Epithelial cell of prostate (primary cell): ENCODE data around the gene KAZN.

Experiments used
- DNase-seq: peaks from one replicate; pipeline ENCODE4 v3.0.0-alpha.2; 2011; ENCODE audit warnings: low read depth, low spot score
- H3K27ac ChIP-seq: fragments of 450-650 bp; 2 replicates; pipeline ENCODE4 v1.5.1; 2017; ENCODE audit warnings: mild to moderate bottlenecking

Gene KAZN

DNA sequence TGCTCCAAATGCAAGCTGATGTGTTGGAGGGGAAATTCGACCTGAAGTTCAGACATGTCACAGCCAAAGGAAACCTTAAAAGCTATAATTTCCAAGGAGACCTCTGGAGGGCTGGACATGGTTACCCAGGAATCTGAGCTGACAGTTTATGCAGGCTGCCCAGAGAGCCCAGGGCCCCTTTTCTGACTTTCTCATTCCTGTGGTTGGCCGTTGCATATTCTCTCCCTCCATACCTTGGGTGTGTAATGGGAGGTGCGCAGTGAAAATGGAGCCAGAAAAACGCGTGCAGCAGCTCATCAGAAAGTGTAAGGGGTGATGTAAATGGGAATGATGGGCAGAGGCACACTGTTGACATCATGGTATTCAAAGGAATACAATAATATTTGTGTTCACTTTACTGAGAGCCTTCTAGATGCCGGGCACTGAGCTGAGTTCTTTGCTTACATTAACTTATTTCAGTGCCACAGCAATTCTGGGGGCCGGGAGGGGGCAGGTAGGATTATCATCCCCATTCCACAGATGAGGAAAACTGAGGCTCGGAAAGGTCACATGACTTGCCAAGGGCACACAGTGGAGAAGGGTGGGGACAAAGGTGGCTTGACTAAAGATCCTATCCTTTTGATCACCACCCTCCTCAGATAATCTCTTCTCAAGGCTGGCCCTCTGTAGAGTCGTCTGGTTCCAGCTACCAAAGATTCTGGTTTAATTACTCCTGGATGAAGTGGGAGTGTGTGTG lies 38.6 kb downstream of the KAZN start:
- H3K27ac ChIP-seq, result no peak overlapping the region
- DNase-seq, result no peak

DNA sequence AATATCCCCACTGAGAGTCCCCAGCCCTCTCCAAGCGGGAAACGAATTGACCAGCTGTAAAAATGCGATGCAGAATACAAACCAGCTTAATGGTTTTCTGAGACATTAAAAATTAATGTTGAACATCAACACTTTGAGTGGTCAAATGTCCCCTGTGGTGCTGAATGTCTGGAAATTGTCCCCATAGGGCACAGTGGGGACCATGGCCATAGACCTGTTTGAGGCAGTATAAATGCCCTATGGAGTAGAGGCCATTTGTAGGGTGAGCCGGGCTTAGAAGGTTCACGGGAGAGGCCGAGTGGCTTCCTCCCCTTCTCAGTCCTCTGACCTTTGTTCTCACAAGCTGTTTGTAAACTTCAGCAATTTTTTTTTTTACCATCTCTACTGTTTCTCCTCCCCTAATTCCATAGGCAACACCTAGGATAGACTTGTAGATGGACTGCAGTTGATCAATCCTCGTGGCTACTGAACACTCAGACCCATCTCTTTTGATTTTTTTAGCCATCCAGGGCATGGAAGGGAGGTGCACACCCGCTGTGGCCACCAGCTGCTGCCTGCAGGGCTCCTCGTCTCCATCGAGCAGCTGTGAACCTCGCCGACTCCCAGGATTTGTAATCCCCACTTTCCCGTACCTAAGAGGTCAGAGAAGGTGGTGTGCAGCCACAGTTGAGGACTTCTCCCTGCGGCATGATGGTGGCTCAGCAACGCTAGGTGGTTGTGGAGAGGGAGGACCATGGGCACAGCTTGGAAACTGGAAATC lies 41.0 kb downstream of the KAZN start:
- no peak for DNase-seq
- no peak overlapping the region for H3K27ac ChIP-seq

DNA sequence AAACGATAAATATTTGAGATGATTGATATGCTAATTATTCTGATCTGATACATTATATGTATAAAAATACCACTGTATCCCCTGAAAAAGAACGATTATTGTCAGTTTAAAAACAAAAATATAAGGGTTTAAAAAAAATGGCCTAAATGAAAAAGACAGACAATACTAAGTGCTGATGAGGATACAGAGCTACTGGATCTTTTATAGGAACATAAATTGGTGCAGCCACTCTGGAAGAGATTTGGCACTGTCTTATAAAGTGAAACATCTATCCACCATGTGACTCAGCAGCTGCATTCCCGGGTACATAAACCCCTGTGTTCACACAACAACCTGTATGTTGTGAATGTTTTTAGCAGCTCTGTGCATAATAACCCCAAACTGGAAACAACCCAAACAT lies 44.2 kb downstream of the KAZN start:
- no peak overlapping the region for H3K27ac ChIP-seq
- DNase-seq, result no peak

DNA sequence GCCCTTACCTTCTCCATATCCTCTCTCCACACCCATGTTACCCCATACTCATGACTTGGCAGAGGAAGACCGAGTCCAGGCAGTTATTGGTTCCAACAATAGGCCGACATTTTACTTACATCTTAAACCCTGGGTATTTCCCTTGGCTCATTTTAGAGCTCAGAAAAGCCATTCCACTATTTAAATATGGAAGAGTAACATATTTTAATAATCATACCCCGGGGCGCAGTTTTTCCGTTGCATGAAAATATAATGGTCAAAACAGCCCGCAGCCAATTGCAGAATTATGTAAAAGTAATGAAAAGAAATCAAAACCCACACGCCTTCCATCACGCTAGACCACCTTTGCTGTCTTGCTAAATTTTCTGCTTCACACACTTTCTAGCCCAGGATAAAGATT lies 48.5 kb downstream of the KAZN start:
- H3K27ac ChIP-seq, result no peak overlapping the region
- no peak for DNase-seq

- no peak for DNase-seq
- no peak overlapping the region for H3K27ac ChIP-seq
Observed at GRCh38 chr1:14647777-14648176, 49.3 kb downstream of the KAZN start.

GRCh38 chr1:14648391-14648790 lies 49.9 kb downstream of the KAZN start:
- DNase-seq, result no peak
- H3K27ac ChIP-seq, result no peak overlapping the region

DNA sequence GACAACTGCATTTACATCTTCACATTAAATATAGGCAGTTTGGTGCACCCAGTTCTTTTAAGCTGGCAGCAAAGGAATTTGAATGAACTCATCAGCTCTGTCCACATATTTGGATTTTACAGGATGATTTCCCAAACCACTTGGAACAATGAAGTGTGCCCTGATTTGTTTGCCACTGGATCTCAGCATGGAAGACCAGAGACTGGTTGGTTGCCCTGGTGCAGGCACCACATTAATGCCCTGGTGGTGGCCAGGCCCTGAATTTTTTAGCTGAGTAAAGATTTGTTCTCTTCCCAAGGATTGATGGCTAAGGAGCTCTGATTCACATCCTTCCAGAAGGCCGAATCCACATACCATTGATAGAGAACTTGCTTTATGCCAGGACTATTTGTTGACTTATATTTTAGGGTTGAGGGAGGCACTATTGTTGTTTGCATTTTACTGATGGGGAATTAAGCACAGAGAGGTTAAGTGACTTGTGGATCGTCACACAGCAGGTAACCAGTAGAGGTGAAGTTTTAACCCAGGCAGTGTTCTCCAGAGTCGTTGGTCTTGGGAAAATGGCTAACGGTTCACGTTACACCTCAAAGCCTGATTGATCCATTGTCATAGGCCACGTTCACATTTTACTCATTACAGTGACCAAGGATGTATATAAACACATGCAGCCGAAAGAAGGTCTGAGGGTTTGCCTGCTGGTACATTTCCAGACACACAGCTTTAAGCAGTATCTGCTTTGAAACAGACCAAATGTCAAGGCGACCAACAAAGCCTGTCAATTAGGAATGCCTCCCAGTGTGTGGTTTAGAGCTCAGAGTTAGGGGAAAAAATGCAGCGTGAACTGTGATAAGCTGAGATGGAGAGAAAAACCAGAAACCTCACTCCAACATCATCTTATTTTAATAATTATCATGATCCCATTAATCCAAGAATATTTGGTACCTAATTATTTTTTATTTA lies 50.7 kb downstream of the KAZN start:
- no peak for DNase-seq
- H3K27ac ChIP-seq, result no peak overlapping the region

DNA sequence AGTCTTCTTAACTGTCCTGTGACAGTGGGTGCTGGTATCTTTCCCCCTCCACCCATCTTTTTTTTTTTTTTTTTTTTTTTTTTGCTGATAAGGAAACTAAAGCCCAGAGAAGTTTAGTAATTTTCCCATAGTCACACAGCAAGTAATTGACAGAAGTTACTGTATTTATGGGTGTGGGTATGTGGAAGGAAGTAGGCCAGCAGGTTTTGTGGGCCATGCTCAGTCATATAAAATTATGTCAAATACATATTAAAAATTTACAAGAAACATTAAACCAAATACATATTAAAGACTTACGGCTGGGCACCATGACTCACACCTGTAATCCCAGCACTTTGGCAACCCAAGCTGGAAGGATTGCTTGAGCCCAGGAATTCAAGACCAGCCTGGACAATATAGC lies 51.5 kb downstream of the KAZN start:
- H3K27ac ChIP-seq, result no peak overlapping the region

DNA sequence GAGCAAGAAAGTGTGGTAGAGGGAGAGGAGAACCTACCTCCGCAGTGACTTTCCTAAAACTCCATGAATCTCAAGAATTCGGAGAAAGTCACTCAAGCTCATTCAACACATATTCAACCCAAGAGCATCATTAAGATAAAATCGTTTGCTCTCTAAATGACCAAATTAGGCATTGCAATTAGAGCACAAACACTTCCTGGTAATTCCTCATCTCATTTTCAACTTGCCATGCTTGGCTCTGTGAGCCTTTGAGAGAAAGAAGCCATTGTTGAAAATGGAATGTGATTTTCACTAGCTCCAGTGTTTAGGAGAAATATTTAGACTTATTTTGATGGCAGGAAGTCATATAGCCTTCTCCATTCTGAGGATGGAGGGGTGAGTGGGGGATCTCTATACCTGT lies 52.5 kb downstream of the KAZN start:
- DNase-seq, result no peak
- H3K27ac ChIP-seq, result no peak overlapping the region

More for the DNA sequence above, 51.5 kb downstream of the KAZN start:
- DNase-seq, result no peak

GRCh38 chr1:14652840-14653239 lies 54.4 kb downstream of the KAZN start:
- H3K27ac ChIP-seq, result no peak overlapping the region
- no peak for DNase-seq

GRCh38 chr1:14653461-14653960 lies 55.0 kb downstream of the KAZN start:
- no peak overlapping the region for H3K27ac ChIP-seq
- DNase-seq, result no peak

GRCh38 chr1:14654554-14654953 lies 56.1 kb downstream of the KAZN start:
- no peak for DNase-seq
- H3K27ac ChIP-seq, result no peak overlapping the region

GRCh38 chr1:14655385-14655784 lies 56.9 kb downstream of the KAZN start:
- H3K27ac ChIP-seq, result no peak overlapping the region
- no peak for DNase-seq

GRCh38 chr1:14656384-14656937 lies 58.0 kb downstream of the KAZN start:
- no peak for DNase-seq
- H3K27ac ChIP-seq, result no peak overlapping the region

DNA sequence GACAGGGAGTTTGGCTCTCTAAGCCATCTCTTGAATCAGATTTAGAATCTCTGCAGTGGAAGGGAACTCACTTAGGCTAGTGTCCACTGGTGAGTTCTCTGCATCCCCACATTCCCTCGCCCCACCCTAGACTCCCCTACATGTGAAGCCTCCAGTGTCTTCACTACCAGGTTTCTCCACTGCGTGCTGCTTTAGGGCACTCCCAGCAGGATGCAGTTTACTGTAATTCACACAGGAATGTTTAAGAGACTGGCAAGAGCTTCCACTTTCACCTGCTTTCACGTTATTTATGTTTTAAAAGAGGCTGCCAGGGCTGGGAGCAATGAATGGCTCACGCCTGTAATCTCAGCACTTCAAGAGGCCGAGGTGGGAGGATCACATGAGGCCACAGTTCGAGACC lies 60.2 kb downstream of the KAZN start:
- no peak overlapping the region for H3K27ac ChIP-seq
- no peak for DNase-seq

DNA sequence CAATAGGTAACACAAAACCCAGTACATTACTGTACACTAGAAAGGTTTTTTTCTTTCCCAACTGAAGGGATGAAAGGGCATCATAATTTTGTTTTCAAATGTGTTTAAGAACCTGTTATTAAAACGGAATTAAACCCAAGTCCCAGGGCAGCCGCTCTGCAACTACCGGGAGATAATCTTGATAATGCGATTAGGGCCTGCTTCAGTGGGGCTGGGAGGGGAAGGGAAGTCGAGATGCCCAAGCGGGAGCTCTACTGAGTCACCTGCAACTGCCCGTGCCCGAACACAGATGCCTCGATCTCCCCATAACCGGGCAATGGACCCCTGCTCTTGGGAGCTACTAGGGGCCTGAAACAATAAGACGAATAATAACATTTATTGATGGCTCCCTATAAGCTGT lies 61.4 kb downstream of the KAZN start:
- DNase-seq, result no peak

GRCh38 chr1:14660801-14661200 lies 62.3 kb downstream of the KAZN start:
- DNase-seq, result no peak
- H3K27ac ChIP-seq, result no peak overlapping the region

More for the DNA sequence above, 61.4 kb downstream of the KAZN start:
- no peak overlapping the region for H3K27ac ChIP-seq

DNA sequence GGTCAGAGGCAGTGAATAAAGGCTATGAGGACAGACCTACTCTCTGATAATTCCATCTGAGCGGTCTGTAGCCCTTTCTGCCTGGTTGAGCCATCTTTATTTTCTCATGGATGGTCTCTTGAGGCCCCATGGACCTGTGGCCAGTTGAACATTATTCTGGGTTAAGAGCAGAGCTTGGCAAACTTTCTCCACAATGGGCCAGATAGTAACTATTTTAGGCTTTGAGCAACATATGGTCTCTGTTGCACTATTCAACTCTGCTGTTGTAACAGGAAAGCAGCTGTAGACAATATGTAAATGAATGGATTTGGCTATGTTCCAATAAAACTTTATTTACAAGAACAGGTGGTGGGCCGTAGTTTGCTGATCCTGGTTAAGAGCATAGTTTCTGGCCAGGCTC lies 62.7 kb downstream of the KAZN start:
- no peak for DNase-seq
- no peak overlapping the region for H3K27ac ChIP-seq

GRCh38 chr1:14662116-14662515 lies 63.6 kb downstream of the KAZN start:
- no peak for DNase-seq
- H3K27ac ChIP-seq, result no peak overlapping the region

DNA sequence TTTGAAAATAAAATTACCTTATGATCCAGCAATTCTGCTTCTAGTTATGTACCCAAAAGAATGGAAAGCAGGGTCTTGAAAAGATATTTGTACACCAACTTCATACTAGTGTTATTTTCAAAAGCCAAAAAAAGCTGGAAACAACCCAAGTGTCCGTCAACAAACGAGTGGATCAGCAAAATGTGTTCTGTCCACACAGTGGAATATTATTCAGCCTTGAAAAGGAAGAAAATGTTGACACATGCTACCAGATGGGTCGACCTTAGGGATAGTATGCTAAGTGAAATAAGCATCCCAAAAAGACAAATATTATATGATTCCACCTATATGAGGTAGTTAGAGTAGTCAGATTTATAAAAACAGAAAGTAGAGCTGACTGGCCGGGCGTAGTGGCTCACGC lies 65.3 kb downstream of the KAZN start:
- no peak overlapping the region for H3K27ac ChIP-seq
- no peak for DNase-seq
